Muscle of arm (tissue), 14 donors: ENCODE data around the gene UTP20. TPM values are rescaled to one million over a fixed set of nuclear protein-coding genes. Genes with fewer than 3 reads are reported as not detected.

ENCODE experiments used
- DNase-seq: peaks from one replicate; pipeline ENCODE4 v3.0.0-alpha.2; 2013
- long read RNA-seq, 11 donors: transcript quantifications; one replicate each; lab custom pipeline, GENCODE V29; 2026
- polyA plus RNA-seq, 12 donors: library from polyadenylated mRNA; unstranded; fragments of 120-200 nt; gene quantifications; one replicate each; pipeline ENCODE4 v1.2.1, GENCODE V29; 2013; ENCODE audit not compliant: insufficient read length in 12 of 12

Gene UTP20
- polyA plus RNA-seq = 10 to 100 TPM in 11 of 12 donors, not detected in 1; 10.9 to 15.7 (median 12.4) TPM
- long read RNA-seq, donor 1, partial matches to known transcripts = 41 of 112 reads
- long read RNA-seq, donor 1, other reads (novel, unspliced or antisense) = 71 of 112 reads
- long read RNA-seq, donor 2, partial matches to known transcripts = 23 of 23 reads
- long read RNA-seq, donor 2, other reads (novel, unspliced or antisense) = 0 of 23 reads
- long read RNA-seq, donor 3, partial matches to known transcripts = 14 of 14 reads
- long read RNA-seq, donor 3, other reads (novel, unspliced or antisense) = 0 of 14 reads
- long read RNA-seq, donor 4, partial matches to known transcripts = 13 of 13 reads
- long read RNA-seq, donor 4, other reads (novel, unspliced or antisense) = 0 of 13 reads
- long read RNA-seq, donor 5 = 0 reads
- long read RNA-seq, donor 6, partial matches to known transcripts = 17 of 17 reads
- long read RNA-seq, donor 6, other reads (novel, unspliced or antisense) = 0 of 17 reads
- long read RNA-seq, donor 7 = 0 reads
- long read RNA-seq, donor 8, partial matches to known transcripts = 8 of 73 reads
- long read RNA-seq, donor 8, other reads (novel, unspliced or antisense) = 65 of 73 reads
- long read RNA-seq, donor 9, partial matches to known transcripts = 17 of 17 reads
- long read RNA-seq, donor 9, other reads (novel, unspliced or antisense) = 0 of 17 reads
- long read RNA-seq, donor 10, partial matches to known transcripts = 17 of 17 reads
- long read RNA-seq, donor 10, other reads (novel, unspliced or antisense) = 0 of 17 reads
- long read RNA-seq, donor 11, partial matches to known transcripts = 49 of 118 reads
- long read RNA-seq, donor 11, other reads (novel, unspliced or antisense) = 69 of 118 reads

DNA sequence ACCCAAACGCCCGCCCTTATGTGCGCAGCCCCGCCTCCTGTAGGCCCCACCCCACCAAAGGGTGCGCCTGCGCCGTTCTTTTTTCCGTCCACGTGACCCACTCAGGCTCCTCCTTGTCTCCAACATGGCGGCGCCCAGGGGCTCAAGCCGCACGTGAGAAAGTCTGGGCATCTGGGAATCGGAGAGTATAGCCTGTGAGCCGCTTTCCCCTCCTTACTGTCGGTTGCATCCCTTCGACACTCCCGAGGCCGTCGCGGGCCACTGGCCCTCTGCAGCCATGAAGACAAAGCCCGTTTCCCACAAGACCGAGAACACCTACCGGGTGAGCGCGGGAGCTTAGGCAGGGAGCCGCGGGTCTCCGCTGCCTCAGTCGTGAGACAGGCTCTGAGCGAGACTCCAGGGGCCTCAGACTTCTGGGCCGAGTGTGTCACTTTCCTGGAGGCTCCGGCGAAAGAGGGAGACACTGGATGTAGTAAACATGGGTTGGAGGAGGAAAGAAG is at the start of gene UTP20:
UTP20 (plus strand) TSS at position 100 of the 500 bp plus-strand sequence; CDS start at position 278, 178 bp downstream.
- peak; percentile 94 for DNase-seq

DNA sequence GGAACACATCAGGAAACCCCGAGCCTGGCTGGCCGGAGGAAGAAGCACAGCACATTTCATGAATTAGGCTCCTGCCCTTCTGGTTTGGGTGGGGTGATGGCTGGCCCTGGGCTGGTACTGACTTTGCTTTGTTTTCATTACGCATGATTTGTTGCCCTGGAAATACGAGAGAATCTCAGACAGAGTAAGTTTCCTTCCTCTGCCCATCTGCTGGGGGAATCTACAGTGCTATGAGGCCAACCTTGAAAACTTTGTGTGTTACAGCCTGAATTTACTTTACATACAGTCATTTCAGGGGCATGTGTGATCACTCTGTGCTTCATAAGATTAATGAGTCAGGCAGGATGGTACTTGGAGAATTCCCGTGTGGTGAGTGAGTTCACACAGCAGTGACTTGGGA is 49.4 kb upstream of the UTP20 start:
- no peak for DNase-seq

DNA sequence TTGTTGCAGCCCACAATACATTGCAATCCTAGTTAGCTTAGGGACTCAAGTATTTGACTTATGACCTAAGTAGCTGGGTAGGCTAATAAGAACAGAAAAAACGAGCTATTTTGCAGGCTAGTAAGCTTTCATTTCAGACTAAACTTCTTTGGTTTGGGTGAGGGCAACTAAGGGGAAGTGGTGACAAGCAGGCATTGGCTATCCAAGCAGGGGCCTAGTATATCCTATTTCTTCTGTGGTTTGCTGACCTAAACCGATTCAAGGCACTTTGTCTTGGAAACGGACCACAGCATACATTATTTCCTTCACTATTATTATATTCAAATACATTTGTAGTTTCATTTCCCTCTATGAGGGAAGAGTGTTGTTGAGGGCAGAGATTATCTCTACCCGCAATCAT is 48.3 kb upstream of the UTP20 start:
- no peak for DNase-seq

DNA sequence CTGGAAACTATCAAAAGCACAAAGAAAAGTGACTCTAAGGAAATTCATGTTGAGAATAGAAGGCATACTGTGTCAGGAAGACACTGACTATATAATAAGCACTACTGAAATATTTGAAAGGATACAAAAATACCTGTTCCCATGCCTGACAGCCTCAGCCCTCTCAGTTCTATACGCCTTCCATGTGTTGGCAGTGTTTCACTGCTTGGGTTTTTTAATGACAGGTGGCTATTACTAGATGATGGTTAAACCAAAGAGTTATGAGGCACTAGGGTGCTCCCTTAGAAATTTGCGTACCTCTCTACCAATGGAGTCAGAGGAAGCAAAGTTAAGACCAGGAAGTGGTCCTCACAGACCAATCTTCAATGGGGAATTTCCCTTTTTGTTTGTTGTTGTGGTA is 44.2 kb upstream of the UTP20 start:
- DNase-seq = no peak

DNA sequence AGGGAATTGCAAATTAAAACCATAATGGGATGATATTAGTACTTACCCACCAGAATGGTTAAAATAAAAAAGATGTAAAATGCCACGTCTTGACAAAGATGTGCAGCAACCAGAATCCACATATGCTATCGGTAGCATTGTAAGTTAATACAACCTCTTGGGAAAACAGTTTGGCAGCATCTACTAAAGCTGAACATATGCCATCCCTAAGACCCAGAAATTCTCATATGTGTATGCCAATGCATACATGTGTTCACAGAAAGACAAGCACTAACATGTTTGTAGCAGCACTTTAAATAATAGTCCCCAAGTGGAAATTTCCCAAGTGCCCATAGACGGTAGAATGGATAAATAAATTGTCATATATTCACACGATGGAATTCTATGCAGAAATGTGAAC is 41.6 kb upstream of the UTP20 start:
- no peak for DNase-seq

DNA sequence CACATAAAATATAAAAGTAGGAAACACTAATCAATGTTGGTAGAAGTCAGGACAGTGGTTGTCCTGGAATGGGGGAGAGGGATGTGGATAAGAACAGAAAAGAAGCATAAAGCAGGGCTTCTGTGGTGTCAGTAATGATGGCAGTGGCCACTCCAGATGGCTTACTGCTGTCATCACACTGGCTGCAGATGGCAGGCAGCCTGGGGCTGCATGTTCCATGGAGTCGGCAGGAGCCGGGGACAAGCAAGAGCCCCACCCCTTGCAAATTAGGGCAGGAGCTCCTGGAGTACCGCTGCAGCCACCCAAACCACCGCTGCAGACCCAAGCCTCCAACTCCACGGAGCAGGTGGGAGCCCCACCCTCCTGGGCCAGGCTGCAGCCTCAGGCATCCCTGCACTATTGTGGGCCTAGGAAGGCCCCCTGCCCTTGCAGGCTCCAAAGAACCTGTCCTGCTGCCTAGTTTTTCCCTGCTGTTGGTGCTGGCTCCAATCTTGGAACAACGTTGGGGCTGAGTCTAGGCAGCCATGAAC is 41.0 kb upstream of the UTP20 start:
- DNase-seq = no peak

DNA sequence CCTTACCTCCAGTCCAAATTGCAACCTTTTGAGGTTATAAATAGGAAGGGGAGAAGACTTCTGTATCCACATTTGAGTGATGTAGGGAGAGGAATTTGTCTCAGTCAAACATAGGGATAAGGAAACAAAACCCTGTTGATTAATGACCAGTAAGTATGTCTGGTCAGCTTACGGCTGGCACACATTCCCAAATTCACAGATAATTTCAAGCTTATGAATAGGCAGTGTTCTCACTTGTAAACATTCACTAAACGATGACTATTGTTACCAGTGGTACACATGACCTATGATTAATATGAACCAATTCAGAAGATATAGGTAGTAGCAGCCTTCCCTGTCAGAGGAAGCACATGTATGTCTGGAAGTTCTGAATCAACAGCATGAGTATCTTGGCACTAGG is 36.8 kb upstream of the UTP20 start:
- DNase-seq = no peak

DNA sequence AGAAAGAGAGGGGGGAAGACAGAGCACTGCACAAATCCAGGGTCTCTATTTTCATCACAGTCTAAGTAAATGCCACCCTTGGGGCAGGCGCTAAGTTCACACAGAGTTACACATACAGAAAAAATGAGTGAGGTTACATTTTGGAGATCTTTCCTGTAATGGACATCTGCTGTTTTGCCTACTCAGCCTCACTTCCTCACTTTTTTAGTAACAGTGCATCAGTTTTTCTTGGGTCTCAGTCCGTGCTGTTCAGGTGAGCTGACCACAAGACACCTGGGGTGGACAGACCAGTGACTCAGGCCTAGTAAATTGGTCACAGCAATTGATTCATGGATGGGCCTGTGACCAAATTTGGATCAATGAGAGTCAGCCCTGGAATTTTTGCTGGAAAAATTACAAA is 36.3 kb upstream of the UTP20 start:
- no peak for DNase-seq

DNA sequence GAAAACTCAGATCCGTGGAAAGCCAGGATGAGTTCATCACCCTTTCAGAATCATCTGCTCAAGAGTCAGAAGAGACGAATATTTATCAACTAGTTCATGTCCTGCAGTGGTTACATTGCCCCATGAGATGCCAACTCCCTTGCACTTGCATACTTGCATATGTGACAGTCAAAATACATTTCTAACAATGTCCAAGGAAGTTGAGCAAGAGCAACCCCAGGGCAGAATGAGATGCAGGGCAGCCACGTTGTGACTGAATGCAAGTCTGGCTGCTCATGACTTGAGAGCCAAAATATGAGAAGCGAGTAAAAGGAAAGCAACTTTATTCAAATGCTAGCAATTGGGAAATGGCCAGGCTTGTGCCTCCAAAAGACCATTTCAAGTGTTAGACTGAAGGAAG is 23.6 kb upstream of the UTP20 start:
- no peak for DNase-seq

DNA sequence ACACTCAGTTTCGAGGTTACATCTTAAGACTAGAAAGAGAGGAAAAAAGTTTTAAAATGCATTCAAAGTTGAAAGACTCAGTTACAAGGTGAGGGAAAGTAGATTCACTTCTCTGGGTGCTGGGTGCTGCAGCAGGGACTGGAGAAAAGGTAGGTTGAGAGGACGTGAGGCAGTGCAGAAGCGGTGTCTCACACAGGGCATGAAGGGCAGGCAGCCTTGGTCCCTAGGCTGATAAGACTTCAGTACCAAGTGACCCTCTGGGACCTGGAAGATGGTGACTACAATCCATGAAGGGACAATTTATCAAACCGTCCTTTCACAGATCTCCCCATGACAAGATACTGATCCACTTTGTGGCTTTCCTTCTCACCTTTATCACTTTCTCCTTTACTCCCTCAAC is 22.5 kb upstream of the UTP20 start:
- no peak for DNase-seq

DNA sequence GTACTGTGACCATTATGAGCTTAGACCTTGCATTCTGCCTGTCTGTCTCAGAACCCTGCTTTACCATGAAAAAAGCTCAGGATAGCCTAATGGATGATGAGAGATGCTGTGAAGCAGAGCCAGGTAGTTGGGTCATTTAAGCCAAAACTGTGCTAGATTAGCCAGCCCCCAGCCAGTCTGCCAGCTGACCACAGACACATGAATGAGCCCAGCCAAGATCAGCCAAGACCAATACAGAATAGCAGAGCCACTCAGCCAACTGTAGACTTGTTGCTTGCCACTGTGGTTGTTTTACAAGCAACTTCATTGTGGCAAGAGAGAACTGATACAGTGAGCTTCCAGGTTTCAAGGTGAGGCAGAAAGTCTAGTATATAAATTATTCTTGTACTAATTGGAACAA is 12.8 kb upstream of the UTP20 start:
- DNase-seq = no peak

DNA sequence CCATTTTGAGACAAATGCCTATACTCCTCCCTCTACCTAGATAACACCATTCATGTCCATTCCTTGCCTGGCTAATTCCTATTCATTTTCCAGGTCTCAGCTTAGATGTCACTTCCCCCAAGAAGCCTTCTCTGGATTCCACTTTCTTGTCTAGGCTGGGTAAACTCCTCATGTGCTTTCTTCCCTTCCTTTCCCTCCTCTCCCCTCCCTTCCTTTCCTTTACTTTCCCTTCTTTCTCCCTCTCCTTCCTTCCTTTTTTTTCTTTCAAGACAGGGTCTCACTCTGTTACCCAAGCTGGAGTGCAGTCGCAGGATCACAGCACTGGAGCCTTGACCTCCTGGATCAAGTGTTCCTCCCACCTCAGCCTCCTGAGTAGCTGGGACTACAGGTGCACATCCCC is 3.5 kb upstream of the UTP20 start:
- no peak for DNase-seq

DNA sequence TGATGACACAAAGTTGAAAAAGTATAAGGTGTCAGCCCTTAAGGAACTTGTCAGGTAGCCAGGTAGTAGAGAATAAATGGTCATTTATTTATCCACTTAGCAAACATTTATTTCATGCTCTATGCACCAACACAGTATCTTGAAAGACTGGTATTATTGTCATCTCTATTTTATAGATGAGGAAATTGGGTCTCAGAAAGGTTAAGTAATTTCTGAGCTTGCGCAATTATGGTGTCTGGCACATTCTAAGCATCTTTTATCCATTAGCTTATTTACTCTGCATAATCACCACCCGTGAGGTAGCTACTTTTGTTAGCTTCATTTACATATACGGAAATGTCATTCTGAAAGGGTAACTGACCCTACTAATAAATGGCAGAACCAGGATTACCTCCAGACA is 2.5 kb upstream of the UTP20 start:
- DNase-seq = no peak

DNA sequence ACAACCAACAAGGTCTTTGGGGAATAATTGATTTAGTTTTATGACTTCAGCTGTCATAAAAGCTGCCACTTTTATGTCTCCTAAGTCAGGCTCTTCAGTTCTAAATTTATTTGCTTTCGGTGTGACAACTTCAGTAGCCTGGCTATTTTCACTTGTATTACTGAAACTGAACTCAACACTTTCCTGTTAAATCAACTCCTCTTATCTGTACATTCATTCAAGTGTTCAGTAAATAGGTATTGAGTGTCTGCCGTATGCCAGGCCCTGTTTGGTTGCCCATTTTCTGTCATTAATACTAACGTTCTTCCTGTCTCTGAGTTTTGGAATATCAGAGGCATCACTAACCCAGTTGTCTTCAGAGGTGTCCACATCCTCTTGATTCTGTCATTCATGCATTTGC is 7.5 kb downstream of the UTP20 start:
- no peak for DNase-seq

DNA sequence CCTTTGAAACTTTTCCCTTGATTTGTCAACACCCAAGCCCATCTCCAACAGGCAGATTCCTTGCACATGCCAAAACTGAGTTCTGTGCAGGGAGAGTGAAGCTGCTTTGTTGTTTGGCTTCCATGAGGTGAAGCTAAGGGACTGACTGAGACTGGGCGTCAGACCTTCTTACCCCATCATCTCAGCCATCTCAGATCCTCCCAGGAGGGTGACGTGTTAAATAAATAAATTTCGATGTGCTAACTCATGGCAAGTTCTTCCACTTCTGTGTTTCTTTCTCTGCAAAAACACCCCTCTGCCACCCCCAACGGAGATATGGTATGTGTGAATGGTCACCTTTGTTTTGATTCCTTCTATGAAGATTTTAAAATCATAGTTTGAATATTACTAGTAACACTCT is 17.8 kb downstream of the UTP20 start:
- DNase-seq = no peak

DNA sequence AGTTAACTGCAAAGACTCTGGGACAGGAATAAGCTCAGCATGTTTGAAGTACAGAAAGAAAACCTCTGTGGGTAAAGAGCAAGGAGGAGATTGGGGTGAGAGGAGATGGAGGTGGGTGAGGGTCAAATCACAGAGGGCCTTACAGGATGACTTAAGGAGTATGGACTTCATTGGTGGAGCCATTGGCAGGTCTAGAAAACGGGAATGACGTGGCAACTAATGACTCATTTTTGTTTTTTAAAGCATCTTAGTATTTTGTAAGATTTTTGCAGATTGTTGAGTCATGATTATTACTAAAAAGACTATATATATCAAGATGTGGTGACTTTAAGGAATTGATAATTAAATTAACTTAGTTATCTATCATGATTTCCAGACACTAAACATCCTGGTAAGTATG is 18.5 kb downstream of the UTP20 start:
- no peak for DNase-seq

DNA sequence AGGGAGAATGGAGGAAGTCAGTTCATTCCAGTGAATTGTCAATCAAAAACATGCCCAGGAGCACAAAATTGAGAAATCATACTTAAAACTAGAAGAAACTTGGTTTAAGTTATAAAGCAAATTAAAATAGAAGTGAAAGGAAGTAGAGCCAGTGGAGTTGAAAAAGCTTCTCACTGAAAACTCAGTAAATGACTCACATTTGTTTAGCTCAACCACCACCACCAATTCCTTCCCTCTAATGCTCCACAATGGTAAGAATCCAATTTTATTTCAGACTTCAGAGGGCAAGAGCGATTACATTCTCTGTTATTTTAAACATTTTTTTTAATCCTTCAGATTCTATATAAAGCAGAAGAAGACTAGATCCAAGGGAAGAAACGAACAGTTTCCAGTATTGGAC is 19.4 kb downstream of the UTP20 start:
- DNase-seq = no peak

DNA sequence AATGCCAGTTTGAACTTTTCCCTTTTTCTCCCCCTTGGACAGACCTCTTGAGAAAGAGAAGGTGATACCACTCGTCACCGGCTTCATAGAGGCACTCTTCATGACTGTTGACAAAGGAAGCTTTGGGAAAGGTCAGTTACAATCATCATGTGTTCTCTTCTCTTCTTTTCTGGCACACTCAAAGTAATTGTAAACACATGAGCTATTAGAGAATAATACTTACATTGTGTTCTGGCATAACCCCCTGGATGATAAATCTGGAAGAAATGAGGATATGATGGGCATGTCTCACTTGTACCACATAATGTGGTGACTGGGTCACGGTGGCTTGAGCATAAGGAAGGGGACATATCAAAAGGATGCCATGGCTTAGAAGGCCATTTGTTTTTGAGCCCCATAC is 20.0 kb downstream of the UTP20 start:
- no peak for DNase-seq

DNA sequence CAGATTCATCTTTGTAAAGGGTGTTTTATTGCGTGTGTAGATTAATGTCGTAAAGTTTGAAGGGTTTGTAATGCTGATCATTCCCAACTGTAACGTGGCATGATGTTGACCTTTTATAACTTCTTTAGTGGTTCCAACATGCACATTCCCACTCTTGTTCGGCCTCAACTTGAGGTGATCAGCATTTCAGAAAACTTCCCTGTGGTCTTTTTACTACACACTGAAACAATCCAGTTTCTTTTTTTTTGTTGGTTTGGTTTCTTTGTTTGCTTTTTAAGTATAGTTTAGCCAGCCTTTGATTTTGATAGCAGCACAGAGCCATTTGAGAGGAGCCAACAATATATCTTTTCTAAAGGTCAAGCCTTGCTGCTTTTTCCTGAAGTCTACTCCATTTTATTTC is 22.8 kb downstream of the UTP20 start:
- DNase-seq = no peak

DNA sequence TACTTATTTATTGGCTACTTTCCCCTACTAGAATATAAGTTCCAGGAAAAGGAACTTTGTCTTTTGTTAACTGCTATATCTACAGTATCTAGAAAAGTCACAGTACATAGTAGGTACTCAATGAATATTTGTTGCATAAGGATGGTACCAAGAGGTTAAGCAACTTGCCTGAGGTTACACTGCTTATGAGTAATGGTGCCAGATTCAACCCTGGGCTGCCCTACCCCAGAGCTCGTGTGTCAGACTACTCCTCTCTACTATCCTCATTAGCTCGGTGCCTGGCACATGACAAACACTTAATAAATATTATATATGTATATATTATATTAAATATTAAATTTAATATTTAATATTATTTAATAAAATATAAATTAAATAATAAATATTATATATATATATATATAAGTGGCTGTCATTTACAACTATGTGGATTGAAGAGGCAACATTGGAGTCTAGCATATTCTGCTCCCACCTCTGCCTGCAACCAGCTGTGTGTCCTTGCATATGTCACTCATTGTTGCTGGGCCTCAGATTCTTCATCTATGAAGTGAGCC is 25.4 kb downstream of the UTP20 start:
- DNase-seq = no peak

DNA sequence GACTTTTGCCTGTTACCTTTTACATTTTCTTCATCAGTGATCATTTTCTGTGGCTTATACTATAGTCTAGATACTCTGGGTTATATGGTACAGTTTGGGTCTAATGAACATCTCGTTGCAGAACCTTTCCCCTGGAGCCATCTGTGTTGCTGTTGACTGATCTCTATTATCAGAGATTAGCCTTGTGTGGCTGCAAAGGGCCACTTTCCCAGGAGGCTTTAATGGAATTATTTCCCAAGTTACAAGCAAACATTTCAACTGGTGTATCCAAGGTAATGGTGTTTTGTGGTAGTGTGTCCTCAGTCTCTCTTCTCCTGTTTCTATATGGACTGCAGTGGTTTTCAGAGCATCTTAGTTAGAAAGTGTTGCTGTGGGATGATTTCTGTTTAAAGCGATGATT is 25.9 kb downstream of the UTP20 start:
- no peak for DNase-seq

DNA sequence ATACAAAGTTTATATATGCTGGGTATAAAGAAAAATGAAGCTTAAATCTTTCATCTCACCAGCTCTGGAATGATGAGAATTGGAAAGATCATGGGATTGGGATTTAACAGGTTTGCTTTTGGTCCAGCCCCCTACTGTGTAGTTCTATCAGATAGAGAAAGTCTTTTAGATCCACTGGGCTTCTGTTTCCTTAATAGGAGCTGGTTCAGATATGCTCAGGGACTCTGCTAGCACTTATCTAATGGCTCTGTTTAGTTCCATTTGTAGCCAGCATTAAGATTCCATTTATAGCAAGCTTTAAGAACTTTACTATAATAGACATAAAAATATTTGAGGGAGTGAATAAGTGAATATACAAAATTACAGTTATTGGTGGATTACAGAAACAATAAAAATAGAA is 42.6 kb downstream of the UTP20 start:
- DNase-seq = no peak
